Myocyte (in vitro differentiated cells): ENCODE data around the gene ADRA1B. TPM values are rescaled to one million over a fixed set of nuclear protein-coding genes. Genes with fewer than 3 reads are reported as not detected.
"Not testable (repeated sequence)": the region's sequence is repeated elsewhere in the genome, so short reads cannot be mapped to it uniquely, and the experiment has no call there.

Experiments used
- DNase-seq: peaks from one replicate; pipeline ENCODE4 v3.0.0-alpha.2; 2012; ENCODE audit warnings: low read depth
- total RNA-seq: library from RNA; depleted of rRNA; stranded (reverse); fragments of >200 nt; gene quantifications from 2 replicates; pipeline ENCODE4 v1.2.3, GENCODE V29; 2014

The ADRA1B gene
- total RNA-seq, 1 donor from 2014 or later: 9.0 TPM

- DNase-seq: peak; percentile 79
These were observed 49.0 kb downstream of the ADRA1B start for GRCh38 chr5:159965031-159965837.

DNA sequence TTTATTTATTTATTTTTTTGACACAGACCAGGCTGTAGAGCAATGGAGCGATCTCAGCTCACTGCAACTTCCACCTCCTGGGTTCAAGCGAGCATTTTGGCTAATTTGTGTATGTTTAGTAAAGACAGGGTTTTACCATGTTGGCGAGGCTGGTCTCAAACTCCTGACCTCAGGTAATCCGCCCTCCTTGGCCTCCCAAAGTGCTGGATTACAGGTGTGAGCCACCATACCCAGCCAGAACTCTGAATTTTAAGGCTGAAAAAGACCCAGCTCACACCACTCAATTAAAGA is 49.5 kb downstream of the ADRA1B start:
- DNase-seq: not testable (repeated sequence)

DNA sequence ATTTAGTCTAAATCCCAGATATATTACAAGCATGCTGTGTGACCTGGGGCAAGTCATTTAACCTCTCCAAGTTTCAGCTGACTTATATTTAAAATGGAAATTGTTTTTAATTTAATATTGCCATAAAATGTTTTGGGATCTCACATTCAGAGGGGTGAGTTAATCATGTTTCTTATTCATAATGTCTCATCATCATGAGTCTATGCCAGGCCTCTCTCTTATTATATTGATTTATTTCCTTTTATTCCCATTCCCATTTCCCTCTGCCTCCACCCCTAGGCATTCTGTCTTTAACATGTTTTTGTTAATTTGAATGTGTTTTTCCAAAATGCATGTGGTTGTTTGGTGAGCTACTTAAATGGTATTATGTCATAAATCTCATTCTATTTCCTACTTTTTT is 53.7 kb downstream of the ADRA1B start:
- no peak for DNase-seq

DNA sequence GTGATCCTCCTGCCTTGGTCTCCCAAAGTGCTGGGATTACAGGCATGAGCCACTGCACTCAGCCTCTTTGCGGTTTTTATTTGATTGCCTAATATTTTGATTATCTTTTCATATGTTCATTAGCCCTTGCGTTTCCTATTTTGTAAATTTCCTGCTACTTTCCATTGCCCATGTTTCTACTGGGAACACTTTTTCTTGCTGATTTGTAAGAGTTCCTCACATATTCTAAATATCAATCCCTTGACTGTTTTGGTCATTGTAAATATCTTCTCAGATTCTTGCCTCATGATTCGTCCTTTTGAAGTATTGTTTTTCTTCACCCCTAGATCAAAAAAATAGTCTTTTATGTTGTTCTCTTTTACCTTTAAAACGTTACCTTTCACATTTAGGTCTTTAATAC is 54.8 kb downstream of the ADRA1B start:
- no peak for DNase-seq

- no peak for DNase-seq
These were observed 55.2 kb downstream of the ADRA1B start for GRCh38 chr5:159971514-159971913.

- peak; percentile 15 for DNase-seq
These were observed 55.7 kb downstream of the ADRA1B start for GRCh38 chr5:159971931-159972461.

- no peak for DNase-seq
These were observed 56.5 kb downstream of the ADRA1B start for GRCh38 chr5:159972538-159973362.

GRCh38 chr5:159975462-159976019 is 59.3 kb downstream of the ADRA1B start:
- DNase-seq: peak; percentile 91

GRCh38 chr5:159976921-159977320 is 60.6 kb downstream of the ADRA1B start:
- no peak for DNase-seq

DNA sequence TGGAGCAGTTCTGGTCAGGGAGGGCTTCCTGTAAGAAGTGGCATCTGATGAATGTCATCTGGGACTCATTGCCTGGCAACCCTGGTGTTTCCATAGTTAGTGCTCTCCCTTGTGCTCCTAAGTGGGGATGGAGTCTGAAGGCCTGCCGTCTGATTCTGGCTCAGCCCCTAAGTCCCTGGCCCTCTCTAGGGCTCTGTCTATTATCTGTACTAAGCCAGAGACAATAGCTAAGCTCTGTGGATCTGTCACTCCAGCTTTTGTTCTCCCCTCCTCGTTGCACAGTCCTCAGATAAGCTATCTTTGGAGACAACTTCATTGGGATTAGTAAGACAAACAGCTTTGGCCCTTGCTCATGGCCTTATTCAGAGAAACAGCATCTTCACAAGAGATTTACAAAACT is 62.1 kb downstream of the ADRA1B start:
- DNase-seq: no peak

DNA sequence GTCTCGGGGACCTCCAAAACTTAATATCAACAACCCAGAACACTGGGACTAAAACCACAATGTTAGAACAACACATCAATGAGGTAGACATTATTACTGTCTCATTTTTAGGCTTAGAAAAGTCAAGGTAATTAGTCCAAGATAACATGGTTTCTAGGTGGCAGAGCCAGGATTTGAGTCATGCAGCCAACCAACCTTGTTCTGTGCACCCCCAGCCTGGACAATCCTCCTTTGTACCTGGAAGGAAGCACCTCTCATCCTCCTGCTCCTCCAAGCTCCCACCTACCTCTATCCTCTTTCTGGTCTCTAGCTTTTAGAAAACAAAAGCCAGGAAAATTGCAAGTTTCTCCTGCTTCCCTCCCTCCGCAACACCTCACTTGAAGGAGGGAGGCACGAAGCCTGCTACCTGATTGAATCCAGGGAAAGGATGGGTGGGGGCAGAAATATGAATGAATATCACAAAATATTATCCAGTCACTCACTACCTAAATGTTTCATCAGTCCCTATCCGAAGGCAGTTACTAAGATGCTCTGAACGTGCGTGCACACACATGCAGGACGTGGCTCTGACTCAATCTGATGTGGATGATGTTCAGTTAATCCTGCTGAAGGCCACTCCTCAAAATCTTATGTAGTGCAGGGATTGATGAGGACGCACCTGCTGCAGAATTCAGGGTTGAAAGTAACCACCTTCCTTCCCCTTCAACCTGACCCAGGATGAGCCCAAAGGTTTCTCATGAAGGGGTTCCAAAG is 66.3 kb downstream of the ADRA1B start:
- no peak for DNase-seq

DNA sequence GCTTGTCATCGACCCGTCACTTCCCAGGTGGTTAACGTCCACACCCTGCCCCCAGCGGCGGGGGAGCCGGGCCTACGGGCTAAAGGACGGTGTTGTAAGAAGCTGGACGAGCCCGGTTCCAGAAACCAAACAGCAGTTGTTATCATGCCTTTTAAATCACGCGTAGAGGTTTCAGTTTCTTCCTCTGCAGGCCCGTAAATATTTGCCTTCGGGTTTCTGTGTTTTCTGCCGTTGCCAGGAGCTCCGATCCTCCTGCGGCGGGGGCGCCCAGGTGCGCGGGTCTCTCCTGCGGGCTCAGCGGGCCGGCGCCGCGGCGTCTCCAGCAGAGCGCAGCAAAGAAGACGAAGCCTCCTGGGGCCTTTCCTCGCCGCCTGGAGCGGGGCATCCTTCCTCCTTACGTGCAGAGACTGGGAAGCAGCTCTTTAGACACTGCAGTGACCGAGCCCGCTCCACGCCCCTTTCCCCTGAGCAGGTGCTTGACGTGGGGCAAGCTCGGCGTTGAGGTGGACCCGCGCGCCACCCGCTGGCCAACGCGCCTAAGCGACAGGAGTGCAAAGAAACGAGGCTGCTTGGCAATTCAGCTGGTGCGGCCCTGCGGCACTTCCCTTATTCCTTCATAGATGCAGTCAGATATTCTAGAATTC is 70.9 kb downstream of the ADRA1B start:
- DNase-seq: peak; percentile 68

- peak; percentile 9 for DNase-seq
These were observed 74.2 kb downstream of the ADRA1B start for GRCh38 chr5:159990506-159990905.

- no peak for DNase-seq
These were observed 76.3 kb downstream of the ADRA1B start for GRCh38 chr5:159992566-159992965.

GRCh38 chr5:159993194-159993593 is 76.9 kb downstream of the ADRA1B start:
- DNase-seq: no peak

DNA sequence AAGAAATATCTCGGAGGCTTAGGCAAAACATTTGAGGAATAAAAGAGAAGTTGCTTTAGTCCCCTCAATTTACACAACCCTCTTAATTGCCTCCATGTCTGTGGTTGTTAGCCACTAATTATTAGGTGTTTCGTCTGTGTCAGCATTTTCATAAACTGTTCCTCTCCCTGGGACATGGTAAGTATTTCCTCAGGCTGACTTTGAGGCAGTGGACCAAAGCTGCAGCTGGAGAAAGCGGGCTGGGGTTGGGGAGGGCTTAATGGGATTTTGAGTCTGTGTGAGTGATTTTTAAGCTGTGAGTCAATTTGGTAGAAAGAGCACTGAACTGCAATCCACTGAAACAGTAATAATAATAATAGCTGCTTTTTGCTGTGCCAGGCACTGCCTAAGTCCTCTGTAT is 79.6 kb downstream of the ADRA1B start:
- no peak for DNase-seq

- peak; percentile 70 for DNase-seq
These were observed 85.2 kb downstream of the ADRA1B start for GRCh38 chr5:160001457-160001856.

- no peak for DNase-seq
These were observed 91.2 kb downstream of the ADRA1B start for GRCh38 chr5:160007514-160007913.

GRCh38 chr5:160008529-160008876 is 92.2 kb downstream of the ADRA1B start:
- not testable (repeated sequence) for DNase-seq

DNA sequence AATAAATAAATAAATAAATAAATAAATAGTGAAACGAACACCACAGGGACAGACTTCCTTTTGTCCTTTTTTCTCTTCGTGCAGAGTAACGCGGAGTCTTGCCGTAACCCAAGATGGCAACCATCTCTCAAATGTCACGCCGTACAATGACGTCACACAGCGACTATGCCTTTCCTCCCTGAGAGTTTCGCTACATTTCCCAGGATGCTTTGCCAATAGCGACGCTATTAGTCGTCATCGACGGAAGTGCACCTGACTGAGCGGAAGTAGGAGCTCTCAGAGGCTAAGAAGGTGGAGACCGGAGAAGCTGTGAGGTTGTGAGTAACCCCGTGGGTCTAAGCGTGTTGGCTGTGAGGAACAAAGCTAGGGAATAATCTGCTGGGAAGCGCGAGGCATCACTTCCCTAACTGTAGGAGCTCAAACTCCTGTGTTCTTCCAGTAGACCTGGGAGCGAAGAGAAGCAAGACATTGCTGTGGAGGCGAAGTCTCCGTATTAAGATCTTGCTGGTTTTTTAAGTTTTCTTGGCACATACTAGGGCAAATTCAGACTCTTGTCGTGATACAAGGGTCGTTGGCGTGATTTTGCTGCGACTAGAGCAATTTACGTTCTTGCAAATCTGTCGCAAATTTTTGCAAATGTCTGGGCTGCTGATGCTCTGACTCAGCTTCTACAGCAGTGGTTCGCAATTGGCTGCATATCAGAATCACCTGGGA is 92.8 kb downstream of the ADRA1B start, which contains the start of gene TTC1:
TTC1 (plus strand) TSS at position 263 of the 714 bp plus-strand sequence. CDS start 1,390 bp downstream, outside the sequence.
- peak; percentile 100 for DNase-seq
